BLaER1 (cell line): ENCODE results near the gene FOXN3.

ENCODE experiments used
- H3K27ac ChIP-seq: shearing (Covaris generic); formaldehyde crosslinking; 2 replicates; pipeline ENCODE4 v1.8.1; 2022
- H3K27me3 ChIP-seq: shearing (Covaris generic); formaldehyde crosslinking; 2 replicates; pipeline ENCODE4 v1.8.1; 2022
- H3K36me3 ChIP-seq: shearing (Covaris generic); formaldehyde crosslinking; 2 replicates; pipeline ENCODE4 v1.8.1; 2022
- H3K4me1 ChIP-seq: shearing (Covaris generic); formaldehyde crosslinking; 2 replicates; pipeline ENCODE4 v1.8.1; 2022
- H3K4me2 ChIP-seq: shearing (Covaris generic); formaldehyde crosslinking; 2 replicates; pipeline ENCODE4 v1.8.1; 2022
- H3K4me3 ChIP-seq: shearing (Covaris generic); formaldehyde crosslinking; 2 replicates; pipeline ENCODE4 v1.8.1; 2022
- H3K9ac ChIP-seq: shearing (Covaris generic); formaldehyde crosslinking; 2 replicates; pipeline ENCODE4 v1.8.1; 2022
- H3K9me3 ChIP-seq: shearing (Covaris generic); formaldehyde crosslinking; 2 replicates; pipeline ENCODE4 v1.8.1; 2022
- H4K20me1 ChIP-seq: shearing (Covaris generic); formaldehyde crosslinking; 2 replicates; pipeline ENCODE4 v1.8.1; 2022
- Cebpa-rat ChIP-seq: shearing (Covaris generic); IDR thresholded peaks from 2 replicates; pipeline ENCODE4 v1.8.1; 2022

Gene FOXN3

DNA sequence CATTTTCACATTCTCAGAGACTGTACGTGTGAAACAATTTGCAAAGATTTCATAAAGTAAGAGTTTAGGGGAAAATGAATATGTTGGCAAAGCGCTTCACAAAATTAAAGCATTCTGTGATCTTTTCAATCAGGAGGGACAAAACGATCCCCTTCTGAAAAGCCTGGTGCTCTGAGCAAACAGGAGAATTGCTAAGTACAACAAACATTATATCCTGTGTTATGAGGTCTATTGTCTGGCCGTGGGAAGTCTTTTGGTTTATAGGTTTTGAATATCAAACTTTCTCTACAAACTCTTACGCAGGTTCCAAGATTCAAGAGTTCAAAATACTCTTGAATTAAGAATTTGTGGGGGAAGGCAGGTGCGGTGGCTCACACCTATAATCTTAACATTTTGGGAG lies 7.2 kb upstream of the FOXN3 start:
- Histone ChIP-seq H3K4me1 (peaks cover 63% of the 10 kb centered on the region), H3K9ac (no peak overlapping the region), H3K9me3 (no peaks in the 10 kb centered on the region), H3K4me3 (no peak overlapping the region), H3K27ac (no peak overlapping the region), H3K36me3 (peaks cover 19% of the 10 kb centered on the region), H3K27me3 (no peaks in the 10 kb centered on the region), H4K20me1 (no peaks in the 10 kb centered on the region), H3K4me2 (no peak overlapping the region)
- no peak for TF ChIP-seq Cebpa-rat

DNA sequence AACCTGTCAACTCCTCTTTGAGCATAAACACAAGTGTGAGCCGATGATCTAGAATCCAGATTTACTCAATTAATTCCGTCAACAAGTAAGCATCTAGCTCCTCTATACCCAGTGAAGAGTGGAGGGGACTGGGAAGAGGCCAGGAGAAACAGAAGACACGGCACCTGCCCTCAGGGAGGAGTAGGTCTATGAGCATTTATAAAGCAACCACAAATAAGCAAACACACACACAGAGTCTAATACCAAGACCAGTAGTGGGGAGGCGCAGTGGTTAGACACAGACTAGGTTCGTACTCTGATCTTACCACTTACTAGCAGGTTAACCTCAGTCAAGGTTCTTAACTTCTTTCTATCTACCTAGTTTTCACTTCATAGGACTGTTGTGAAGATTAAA lies 5.9 kb upstream of the FOXN3 start:
- no peak overlapping the region for H3K9ac ChIP-seq
- H3K27ac ChIP-seq, result no peak overlapping the region
- no peak overlapping the region for H3K4me3 ChIP-seq
- TF ChIP-seq Cebpa-rat, result no peak
- no peaks in the 10 kb centered on the region for H4K20me1 ChIP-seq
- H3K4me1 ChIP-seq, result peaks cover 62% of the 10 kb centered on the region
- H3K4me2 ChIP-seq, result no peak overlapping the region
- peaks cover 19% of the 10 kb centered on the region for H3K36me3 ChIP-seq
- no peaks in the 10 kb centered on the region for H3K27me3 ChIP-seq
- H3K9me3 ChIP-seq, result no peaks in the 10 kb centered on the region

DNA sequence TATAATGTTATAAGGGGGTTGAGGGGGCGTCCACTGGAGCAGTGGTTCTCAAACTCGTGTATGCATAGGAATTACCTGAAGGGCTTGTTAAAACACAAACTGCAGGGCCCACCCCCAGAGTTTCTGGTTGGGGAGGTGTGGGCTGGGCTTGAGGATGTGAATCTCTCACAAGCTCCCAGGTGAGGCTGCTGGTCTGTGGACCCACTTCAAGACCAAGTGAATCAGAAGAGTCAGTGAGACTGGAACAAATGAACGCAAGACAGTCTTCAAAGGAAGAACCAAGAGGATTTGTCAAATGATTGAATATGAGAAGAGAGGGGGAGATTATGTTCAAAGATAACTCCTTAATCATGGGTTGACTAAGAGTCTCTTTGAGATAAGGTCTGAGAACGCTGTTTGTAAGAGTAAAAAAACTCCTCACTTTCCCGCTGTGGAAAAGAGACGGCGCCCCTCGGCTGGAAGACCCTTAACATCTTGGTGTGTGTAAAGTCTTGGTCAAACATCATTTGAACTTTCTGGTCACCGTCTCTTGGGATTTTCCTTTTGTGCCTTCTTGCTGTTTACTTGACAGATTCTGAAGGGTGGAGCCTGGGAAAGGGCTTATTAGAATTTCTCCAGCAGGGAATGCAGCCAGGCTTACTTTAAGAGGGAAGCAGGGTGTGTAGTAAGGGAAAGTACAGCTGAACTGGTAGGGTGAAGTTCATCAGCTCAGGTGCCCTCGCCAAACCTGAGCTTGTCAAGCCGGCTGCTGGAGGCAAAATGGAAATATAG lies 5.3 kb upstream of the FOXN3 start:
- Histone ChIP-seq H3K36me3 (peaks cover 19% of the 10 kb centered on the region), H3K4me1 (peaks cover 59% of the 10 kb centered on the region), H3K9me3 (no peaks in the 10 kb centered on the region), H3K27me3 (no peaks in the 10 kb centered on the region), H3K4me3 (no peak overlapping the region), H4K20me1 (no peaks in the 10 kb centered on the region), H3K27ac (no peak overlapping the region), H3K4me2 (no peak overlapping the region), H3K9ac (no peak overlapping the region)
- no peak for TF ChIP-seq Cebpa-rat

DNA sequence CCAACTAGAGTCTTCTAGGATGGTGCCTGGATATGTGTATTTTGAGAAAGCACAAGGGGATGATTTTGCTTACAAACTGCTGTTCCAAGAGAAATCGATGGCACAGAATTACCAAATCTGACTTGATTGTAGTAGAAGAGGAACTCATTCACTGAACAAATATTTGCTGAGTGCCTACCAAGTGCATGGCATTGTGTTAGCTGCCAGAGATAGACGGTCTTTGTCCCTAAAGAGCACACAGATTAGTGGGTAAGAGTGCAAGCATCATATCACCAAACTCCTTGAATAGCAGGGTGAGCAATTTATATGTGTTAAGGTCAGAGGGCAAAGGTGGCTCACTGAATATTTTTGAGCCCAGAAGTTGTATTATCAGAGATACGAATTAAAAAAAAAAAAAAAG lies 3.5 kb upstream of the FOXN3 start:
- Histone ChIP-seq H3K9ac (no peak overlapping the region), H3K27ac (no peak overlapping the region), H3K4me3 (no peak overlapping the region), H3K9me3 (no peaks in the 10 kb centered on the region), H3K27me3 (no peaks in the 10 kb centered on the region), H3K36me3 (peaks cover 19% of the 10 kb centered on the region), H3K4me2 (no peak overlapping the region), H4K20me1 (peaks cover 3% of the 10 kb centered on the region), H3K4me1 (peaks cover 44% of the 10 kb centered on the region)
- no peak for TF ChIP-seq Cebpa-rat

DNA sequence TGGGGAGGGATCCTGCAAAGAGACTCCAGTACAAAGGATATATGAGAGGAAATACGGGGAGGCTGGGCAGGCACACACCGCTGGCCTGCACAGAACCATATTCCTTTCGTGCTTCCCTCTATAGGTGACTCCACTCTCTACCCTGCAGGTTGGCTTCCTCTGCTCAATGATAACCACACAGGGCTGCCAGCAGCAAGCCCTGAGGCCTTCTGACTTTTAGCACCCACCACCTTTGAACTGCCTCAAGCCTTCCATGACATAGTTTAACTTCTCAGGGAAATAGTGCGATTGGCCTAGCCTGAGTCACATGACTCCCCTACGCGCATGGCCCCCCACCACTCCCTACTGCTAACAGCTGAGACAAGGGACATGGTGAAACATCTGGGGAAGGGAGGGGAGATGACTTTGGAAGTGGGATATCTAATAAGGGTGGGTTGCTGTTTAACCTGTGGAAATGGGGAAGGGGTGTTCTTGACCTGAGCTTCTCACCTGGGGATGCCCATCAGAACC lies 3.0 kb upstream of the FOXN3 start:
- H3K9me3 ChIP-seq, result no peaks in the 10 kb centered on the region
- peaks cover 8% of the 10 kb centered on the region for H4K20me1 ChIP-seq
- no peaks in the 10 kb centered on the region for H3K27me3 ChIP-seq
- H3K4me3 ChIP-seq, result no peak overlapping the region
- H3K4me2 ChIP-seq, result no peak overlapping the region
- H3K4me1 ChIP-seq, result peaks cover 44% of the 10 kb centered on the region
- no peak for TF ChIP-seq Cebpa-rat
- peaks cover 19% of the 10 kb centered on the region for H3K36me3 ChIP-seq
- H3K27ac ChIP-seq, result peak overlapping the region; percentile 9; the same call in 1 of the 2 replicates
- H3K9ac ChIP-seq, result no peak overlapping the region

DNA sequence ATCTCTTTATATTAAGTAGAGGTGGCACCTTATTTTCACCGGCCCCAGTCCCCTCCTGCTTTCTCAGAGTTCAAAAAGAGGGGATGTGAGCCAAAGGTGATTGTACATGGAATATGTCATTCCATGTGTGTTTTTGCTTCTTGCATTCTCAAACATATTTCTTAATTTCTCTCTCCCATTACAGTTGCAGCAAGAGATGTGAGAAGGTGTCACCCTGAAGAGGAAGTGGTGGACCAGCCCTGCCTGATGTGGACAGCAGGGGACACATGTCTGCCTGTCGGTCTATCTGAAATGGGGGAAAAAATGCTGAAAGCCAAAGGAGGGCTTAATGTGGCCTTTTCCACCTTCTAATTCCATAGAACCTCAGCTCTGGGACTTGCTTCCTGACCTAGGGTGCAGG lies 1.9 kb upstream of the FOXN3 start:
- Histone ChIP-seq H3K27ac (no peak overlapping the region), H3K36me3 (peaks cover 25% of the 10 kb centered on the region), H3K4me2 (peak overlapping the region; percentile 37), H4K20me1 (peaks cover 14% of the 10 kb centered on the region), H3K4me3 (no peak overlapping the region), H3K9me3 (no peaks in the 10 kb centered on the region), H3K9ac (no peak overlapping the region), H3K4me1 (peaks cover 44% of the 10 kb centered on the region), H3K27me3 (no peaks in the 10 kb centered on the region)
- TF ChIP-seq Cebpa-rat, result no peak

DNA sequence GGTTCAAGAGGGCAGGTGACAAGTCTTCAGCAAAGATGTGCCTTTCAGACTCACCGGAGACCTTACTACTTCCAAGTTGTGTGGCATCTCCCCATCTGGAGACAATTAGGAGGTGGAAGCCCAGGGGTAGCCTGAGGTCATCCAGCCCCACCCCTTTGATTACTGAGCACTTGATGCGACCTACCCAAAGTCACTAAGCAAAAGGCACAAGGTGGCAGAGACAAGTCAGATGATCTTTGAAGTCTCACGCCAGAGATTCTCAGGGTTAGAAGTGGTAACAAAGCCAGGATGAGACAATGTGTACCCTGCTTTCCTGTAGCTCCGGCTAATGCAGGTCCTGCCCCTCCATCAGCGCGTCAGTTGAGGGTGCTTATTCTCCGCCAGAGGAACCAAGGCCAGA lies 1.4 kb upstream of the FOXN3 start:
- H3K4me1 ChIP-seq, result peaks cover 43% of the 10 kb centered on the region
- TF ChIP-seq Cebpa-rat, result no peak
- no peaks in the 10 kb centered on the region for H3K9me3 ChIP-seq
- H3K27me3 ChIP-seq, result no peaks in the 10 kb centered on the region
- peak overlapping the region; percentile 94; the same call in 1 of the 2 replicates for H3K27ac ChIP-seq
- H4K20me1 ChIP-seq, result peaks cover 14% of the 10 kb centered on the region
- H3K9ac ChIP-seq, result peak overlapping the region; percentile 91
- H3K4me2 ChIP-seq, result peak overlapping the region; percentile 97
- peaks cover 26% of the 10 kb centered on the region for H3K36me3 ChIP-seq
- H3K4me3 ChIP-seq, result no peak overlapping the region

DNA sequence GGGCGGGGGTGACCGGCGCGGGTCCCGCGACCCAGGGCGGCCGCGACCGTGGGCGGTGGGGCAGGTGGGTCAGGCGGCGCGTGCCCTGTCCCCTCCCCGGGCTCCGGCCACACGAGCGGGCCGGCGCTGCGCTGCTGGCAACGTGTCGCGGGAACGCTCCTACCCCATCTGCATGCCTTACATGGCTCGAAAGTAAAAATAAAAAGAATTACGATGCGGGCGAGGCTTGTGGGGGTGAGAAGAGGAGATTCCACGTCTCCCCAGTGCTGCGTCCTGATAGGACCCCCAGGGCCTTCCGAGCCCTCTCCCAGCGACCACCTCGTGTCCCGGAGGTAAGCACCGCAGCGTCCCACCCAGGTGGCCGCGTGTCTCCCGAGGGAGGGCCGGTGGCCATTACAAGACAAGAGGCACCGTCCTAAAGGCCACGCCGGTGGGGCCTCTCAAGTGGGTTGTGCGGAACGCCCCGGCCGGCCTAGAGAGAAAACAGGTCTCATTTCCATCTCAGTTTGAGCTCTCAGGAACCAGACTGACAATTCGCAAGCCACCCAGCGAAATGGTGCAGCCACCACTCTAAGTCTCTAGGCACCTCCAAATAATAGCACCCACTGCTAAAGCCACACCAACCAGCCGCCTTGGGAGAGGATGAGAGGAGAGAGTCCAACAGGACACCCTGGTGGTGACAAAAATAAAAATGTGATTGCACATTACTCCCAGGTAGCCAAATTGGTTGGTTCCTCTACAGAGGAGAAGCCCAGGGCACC lies 612 bp upstream of the FOXN3 start:
- Histone ChIP-seq H3K9me3 (no peaks in the 10 kb centered on the region), H4K20me1 (peaks cover 21% of the 10 kb centered on the region), H3K27me3 (no peaks in the 10 kb centered on the region), H3K4me2 (peak overlapping the region; percentile 97), H3K9ac (peak overlapping the region; percentile 91), H3K27ac (peak overlapping the region; percentile 94), H3K4me3 (peak overlapping the region; percentile 96), H3K36me3 (peaks cover 33% of the 10 kb centered on the region), H3K4me1 (peaks cover 43% of the 10 kb centered on the region)
- no peak for TF ChIP-seq Cebpa-rat

DNA sequence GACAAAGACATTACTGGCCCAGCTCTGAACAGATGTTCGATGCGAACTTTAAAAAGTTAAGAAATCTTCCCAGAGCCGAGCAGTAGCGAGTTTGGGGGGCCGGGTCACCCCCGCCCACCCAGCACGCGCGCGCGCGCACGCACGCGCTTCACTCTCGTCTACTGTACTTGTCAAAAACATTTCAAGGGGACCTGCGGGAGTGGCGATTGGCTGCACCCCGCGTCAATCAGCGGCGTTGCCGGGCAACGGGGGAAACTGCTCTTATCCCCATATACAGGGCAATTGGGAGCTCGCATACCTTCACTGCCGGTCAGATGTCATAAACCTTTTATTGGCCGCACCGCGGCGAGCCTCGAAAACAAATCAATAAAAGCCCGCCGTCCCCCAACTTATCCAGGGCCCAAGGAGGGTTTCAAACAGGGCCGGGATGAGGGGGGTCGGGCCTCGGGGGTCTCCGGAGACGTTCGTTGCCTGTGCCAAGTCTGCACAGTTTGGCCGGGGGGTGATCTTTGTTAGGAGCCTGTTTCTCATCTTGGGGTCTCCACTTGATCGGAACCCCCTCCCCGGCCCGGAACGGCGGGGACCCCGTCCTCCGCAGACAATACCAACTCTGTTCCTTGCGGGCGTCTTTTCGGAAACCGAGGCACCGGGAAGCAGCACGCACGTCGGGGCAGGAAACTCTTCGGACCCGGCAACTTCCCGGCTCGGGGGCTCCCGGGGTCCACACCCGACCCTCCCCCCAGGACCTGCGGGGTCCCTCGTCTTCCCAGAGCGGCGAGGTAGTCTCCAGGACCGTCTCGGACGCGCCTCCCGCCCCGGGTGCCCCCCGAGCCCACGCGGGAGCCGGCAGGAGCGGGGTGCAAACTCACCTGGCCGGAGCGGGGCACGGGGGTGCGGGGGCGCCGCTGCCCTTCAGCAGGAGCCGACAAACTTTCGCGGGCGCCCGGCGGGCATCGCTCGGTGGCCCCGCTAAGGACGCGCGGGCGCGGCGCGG lies 734 bp downstream of the FOXN3 start:
- peak overlapping the region; percentile 94 for H3K27ac ChIP-seq
- H4K20me1 ChIP-seq, result peaks cover 26% of the 10 kb centered on the region
- H3K4me1 ChIP-seq, result peaks cover 45% of the 10 kb centered on the region
- peaks cover 9% of the 10 kb centered on the region; the same call in 1 of the 2 replicates for H3K9me3 ChIP-seq
- peaks cover 39% of the 10 kb centered on the region for H3K36me3 ChIP-seq
- H3K27me3 ChIP-seq, result no peaks in the 10 kb centered on the region
- peak overlapping the region; percentile 82 for H3K4me2 ChIP-seq
- no peak for TF ChIP-seq Cebpa-rat
- peak overlapping the region; percentile 91 for H3K9ac ChIP-seq
- peak overlapping the region; percentile 96 for H3K4me3 ChIP-seq
